ENCODE results near the gene DERA.
"Not testable (repeated sequence)": the region's sequence is repeated elsewhere in the genome, so short reads cannot be mapped to it uniquely, and the experiment has no call there.

DERA gene

DNA sequence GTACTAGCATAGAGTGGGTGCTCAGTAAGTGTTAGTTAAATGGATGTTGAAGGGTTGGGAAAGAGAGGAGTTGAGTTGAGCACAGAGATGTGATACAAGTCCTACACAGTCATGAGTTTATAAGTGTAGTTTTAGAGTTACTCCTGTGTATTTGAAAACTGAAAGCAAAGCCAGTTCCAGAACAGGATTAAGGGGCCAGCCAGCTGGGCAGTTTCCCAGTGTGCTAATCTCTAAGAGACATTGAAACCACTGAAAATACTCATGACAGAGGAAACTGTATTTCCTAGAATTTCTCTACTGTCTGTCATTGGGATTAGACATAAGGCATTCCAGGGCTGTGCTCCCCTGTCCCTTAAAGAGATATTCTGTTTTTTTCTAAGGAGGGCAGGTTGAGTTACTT lies 101.0 kb downstream of the DERA start (continued):
- TF ChIP-seq, protein P1, sequence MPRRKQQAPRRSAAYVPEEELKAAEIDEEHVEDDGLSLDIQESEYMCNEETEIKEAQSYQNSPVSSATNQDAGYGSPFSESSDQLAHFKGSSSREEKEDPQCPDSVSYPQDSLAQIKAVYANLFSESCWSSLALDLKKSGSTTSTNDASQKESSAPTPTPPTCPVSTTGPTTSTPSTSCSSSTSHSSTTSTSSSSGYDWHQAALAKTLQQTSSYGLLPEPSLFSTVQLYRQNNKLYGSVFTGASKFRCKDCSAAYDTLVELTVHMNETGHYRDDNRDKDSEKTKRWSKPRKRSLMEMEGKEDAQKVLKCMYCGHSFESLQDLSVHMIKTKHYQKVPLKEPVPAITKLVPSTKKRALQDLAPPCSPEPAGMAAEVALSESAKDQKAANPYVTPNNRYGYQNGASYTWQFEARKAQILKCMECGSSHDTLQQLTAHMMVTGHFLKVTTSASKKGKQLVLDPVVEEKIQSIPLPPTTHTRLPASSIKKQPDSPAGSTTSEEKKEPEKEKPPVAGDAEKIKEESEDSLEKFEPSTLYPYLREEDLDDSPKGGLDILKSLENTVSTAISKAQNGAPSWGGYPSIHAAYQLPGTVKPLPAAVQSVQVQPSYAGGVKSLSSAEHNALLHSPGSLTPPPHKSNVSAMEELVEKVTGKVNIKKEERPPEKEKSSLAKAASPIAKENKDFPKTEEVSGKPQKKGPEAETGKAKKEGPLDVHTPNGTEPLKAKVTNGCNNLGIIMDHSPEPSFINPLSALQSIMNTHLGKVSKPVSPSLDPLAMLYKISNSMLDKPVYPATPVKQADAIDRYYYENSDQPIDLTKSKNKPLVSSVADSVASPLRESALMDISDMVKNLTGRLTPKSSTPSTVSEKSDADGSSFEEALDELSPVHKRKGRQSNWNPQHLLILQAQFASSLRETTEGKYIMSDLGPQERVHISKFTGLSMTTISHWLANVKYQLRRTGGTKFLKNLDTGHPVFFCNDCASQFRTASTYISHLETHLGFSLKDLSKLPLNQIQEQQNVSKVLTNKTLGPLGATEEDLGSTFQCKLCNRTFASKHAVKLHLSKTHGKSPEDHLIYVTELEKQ (tag by site-specific recombination; IDR thresholded peaks at IDR 0.05; ENCODE audit: borderline replicate concordance) = no peak
- TF ChIP-seq, protein P2, sequence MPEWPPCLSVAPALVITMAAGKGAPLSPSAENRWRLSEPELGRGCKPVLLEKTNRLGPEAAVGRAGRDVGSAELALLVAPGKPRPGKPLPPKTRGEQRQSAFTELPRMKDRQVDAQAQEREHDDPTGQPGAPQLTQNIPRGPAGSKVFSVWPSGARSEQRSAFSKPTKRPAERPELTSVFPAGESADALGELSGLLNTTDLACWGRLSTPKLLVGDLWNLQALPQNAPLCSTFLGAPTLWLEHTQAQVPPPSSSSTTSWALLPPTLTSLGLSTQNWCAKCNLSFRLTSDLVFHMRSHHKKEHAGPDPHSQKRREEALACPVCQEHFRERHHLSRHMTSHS (tag by site-specific recombination; IDR thresholded peaks at IDR 0.05) = no peak

DNA sequence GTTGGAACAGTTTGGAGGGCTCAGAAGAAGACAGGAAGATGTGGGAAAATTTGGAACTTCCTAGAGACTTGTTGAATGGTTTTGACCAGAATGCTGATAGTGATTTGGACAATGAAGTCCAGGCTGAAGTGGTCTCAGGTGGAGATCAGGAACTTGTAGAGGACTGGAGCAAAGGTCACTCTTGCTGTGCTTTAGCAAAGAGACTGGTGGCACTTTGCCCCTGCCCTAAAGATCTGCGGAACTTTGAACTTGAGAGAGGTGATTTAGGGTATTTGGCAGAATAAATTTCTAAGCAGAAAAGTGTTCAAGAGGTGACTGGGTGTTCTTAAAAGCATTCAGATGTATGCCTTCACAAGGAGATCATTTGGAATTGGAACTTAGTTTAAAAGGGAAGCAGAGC lies 102.6 kb downstream of the DERA start:
- CTCF ChIA-PET, POLR2A ChIA-PET: not testable (repeated sequence)

DNA sequence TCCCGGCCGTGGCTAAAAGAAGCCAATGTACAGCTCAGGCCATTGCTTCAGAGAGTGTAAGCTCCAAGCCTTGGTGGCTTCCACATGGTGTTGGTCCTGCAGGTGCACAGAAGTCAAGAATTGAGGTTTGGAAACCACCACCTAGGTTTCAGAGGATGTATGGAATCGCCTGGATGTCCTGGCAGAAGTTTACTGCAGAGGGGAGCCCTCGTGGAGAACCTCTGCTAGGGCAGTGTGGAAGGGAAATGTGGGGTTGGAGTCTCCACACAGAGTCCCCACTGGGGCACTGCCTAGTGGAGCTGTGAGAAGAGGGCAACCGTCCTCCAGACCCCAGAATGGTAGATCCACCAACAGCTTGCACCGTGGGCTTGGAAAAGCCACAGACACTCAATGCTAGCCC lies 103.3 kb downstream of the DERA start:
- CTCF ChIA-PET; H3K9me3 ChIP-seq (ENCODE audit: control insufficient read depth, insufficient read depth, low read depth, low read length); H3K27ac ChIP-seq (ENCODE audit: extremely low read depth, low read depth, low read length); H3K4me1 ChIP-seq (ENCODE audit: control insufficient read depth, insufficient read depth, low read length); H3K36me3 ChIP-seq (ENCODE audit: control insufficient read depth in 2 of 2, insufficient read depth in 1 of 2, low read length in 2 of 2); H3K4me3 ChIP-seq (ENCODE audit: low read depth, low read length); POLR2A ChIA-PET: not testable (repeated sequence)
- peak; percentile 38 for TF ChIP-seq SETDB1 (IDR thresholded peaks at IDR 0.05; ENCODE audit: insufficient read length, low read length)
- 0 out of 2 replicates have a peak, but pooled peaks have one; percentile 34 for TF ChIP-seq ZNF626 (tag by site-specific recombination; IDR thresholded peaks at IDR 0.05)

More for the DNA sequence above, 102.6 kb downstream of the DERA start:
- H3K4me1 ChIP-seq (ENCODE audit: control insufficient read depth, insufficient read depth, low read length); H3K36me3 ChIP-seq (ENCODE audit: control insufficient read depth in 2 of 2, insufficient read depth in 1 of 2, low read length in 2 of 2); H3K9me3 ChIP-seq (ENCODE audit: control insufficient read depth, insufficient read depth, low read depth, low read length); H3K27ac ChIP-seq (ENCODE audit: extremely low read depth, low read depth, low read length); H3K4me3 ChIP-seq (ENCODE audit: low read depth, low read length): not testable (repeated sequence)

DNA sequence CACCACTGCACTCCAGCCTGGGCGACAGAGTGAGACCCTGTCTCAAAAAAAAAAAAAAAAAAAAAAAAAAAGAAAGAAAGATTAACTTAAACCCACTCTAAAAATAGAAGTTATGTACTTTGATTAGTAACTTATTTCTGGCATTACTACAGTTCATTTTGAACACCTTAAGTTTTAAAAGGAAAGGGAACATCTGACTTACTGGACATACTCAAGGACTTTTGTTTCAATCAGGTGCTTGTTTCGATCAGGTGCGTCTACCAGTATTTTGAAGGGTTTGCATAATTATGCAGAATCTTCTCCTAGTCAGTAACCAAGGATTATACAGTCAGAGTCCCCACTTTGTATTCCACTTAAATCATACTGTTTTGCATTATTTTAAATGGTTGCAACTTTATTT lies 105.6 kb downstream of the DERA start:
- Histone ChIP-seq H3K9me3 (ENCODE audit: control insufficient read depth, insufficient read depth, low read depth, low read length) (no peaks in the 10 kb centered on the region), H3K27ac (ENCODE audit: extremely low read depth, low read depth, low read length) (no peak overlapping the region), H3K4me1 (ENCODE audit: control insufficient read depth, insufficient read depth, low read length) (no peaks in the 10 kb centered on the region), H3K4me3 (ENCODE audit: low read depth, low read length) (no peak overlapping the region), H3K36me3 (ENCODE audit: control insufficient read depth in 2 of 2, insufficient read depth in 1 of 2, low read length in 2 of 2) (no peaks in the 10 kb centered on the region)
- ChIA-PET CTCF (no interaction called here), POLR2A (no interaction called here)
- TF ChIP-seq, protein P3, sequence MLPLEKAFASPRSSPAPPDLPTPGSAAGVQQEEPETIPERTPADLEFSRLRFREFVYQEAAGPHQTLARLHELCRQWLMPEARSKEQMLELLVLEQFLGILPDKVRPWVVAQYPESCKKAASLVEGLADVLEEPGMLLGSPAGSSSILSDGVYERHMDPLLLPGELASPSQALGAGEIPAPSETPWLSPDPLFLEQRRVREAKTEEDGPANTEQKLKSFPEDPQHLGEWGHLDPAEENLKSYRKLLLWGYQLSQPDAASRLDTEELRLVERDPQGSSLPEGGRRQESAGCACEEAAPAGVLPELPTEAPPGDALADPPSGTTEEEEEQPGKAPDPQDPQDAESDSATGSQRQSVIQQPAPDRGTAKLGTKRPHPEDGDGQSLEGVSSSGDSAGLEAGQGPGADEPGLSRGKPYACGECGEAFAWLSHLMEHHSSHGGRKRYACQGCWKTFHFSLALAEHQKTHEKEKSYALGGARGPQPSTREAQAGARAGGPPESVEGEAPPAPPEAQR (tag by site-specific recombination; IDR thresholded peaks at IDR 0.05) = no peak
- TF ChIP-seq ZNF555 (tag by site-specific recombination; conservative IDR thresholded peaks at IDR 0.05) (no peak), ZNF155 (tag by site-specific recombination; IDR thresholded peaks at IDR 0.05) (no peak), ZNF776 (tag by site-specific recombination; IDR thresholded peaks at IDR 0.05; ENCODE audit: borderline replicate concordance) (no peak), ZNF544 (tag by site-specific recombination; IDR thresholded peaks at IDR 0.05) (no peak), MYNN (tag by site-specific recombination; IDR thresholded peaks at IDR 0.05; ENCODE audit: borderline replicate concordance) (no peak), SP7 (tag by site-specific recombination; IDR thresholded peaks at IDR 0.05) (no peak), KLF10 (tag by site-specific recombination; IDR thresholded peaks at IDR 0.05) (no peak), ZSCAN16 (tag by site-specific recombination; IDR thresholded peaks at IDR 0.05) (no peak), ZNF146 (tag by site-specific recombination; IDR thresholded peaks at IDR 0.05) (no peak), ZNF561 (tag by site-specific recombination; IDR thresholded peaks at IDR 0.05; ENCODE audit: borderline replicate concordance) (no peak), KLF1 (tag by site-specific recombination; IDR thresholded peaks at IDR 0.05) (no peak), ZNF747 (tag by site-specific recombination; IDR thresholded peaks at IDR 0.05) (no peak), HOXA7 (CRISPR knock-in tag; IDR thresholded peaks at IDR 0.05; ENCODE audit: borderline replicate concordance) (no peak)
- TF ChIP-seq, protein P4, sequence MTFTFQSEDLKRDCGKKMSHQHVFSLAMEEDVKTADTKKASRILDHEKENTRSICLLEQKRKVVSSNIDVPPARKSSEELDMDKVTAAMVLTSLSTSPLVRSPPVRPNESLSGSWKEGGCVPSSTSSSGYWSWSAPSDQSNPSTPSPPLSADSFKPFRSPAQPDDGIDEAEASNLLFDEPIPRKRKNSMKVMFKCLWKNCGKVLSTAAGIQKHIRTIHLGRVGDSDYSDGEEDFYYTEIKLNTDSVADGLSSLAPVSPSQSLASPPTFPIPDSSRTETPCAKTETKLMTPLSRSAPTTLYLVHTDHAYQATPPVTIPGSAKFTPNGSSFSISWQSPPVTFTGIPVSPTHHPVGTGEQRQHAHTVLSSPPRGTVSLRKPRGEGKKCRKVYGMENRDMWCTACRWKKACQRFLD (tag by site-specific recombination; IDR thresholded peaks at IDR 0.05) = no peak
- TF ChIP-seq, protein P5, sequence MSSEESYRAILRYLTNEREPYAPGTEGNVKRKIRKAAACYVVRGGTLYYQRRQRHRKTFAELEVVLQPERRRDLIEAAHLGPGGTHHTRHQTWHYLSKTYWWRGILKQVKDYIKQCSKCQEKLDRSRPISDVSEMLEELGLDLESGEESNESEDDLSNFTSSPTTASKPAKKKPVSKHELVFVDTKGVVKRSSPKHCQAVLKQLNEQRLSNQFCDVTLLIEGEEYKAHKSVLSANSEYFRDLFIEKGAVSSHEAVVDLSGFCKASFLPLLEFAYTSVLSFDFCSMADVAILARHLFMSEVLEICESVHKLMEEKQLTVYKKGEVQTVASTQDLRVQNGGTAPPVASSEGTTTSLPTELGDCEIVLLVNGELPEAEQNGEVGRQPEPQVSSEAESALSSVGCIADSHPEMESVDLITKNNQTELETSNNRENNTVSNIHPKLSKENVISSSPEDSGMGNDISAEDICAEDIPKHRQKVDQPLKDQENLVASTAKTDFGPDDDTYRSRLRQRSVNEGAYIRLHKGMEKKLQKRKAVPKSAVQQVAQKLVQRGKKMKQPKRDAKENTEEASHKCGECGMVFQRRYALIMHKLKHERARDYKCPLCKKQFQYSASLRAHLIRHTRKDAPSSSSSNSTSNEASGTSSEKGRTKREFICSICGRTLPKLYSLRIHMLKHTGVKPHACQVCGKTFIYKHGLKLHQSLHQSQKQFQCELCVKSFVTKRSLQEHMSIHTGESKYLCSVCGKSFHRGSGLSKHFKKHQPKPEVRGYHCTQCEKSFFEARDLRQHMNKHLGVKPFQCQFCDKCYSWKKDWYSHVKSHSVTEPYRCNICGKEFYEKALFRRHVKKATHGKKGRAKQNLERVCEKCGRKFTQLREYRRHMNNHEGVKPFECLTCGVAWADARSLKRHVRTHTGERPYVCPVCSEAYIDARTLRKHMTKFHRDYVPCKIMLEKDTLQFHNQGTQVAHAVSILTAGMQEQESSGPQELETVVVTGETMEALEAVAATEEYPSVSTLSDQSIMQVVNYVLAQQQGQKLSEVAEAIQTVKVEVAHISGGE (tag by site-specific recombination; conservative IDR thresholded peaks at IDR 0.05; ENCODE audit: low read depth) = no peak

Measured in HEK293 (cell line).